ENCODE results near the gene RSPO1.

GRCh38 chr1:37655274-37655673 is 20.6 kb upstream of the RSPO1 start:
- TF ChIP-seq EZH2phosphoT487 (IDR thresholded peaks at IDR 0.05; ENCODE audit: insufficient read depth, low read depth) (no peak), EZH2 (IDR thresholded peaks at IDR 0.05; ENCODE audit: insufficient read depth, poor library complexity, severe bottlenecking) (no peak)

Data from GM23248 (cell line).